Kidney capillary endothelial cell (primary cell): Measurements from ENCODE around the gene CNGB1.
"Not testable (repeated sequence)": the region's sequence is repeated elsewhere in the genome, so short reads cannot be mapped to it uniquely, and the experiment has no call there.

Experiments
- DNase-seq: peaks from one replicate; pipeline ENCODE4 v3.0.0-alpha.2; 2018; ENCODE audit warnings: low spot score

Gene CNGB1

GRCh38 chr16:57970970-57971369 lies at the start of gene CNGB1:
Gene CNGB1 (minus strand): TSS chr16:57971128. CDS start chr16:57967286, 3,842 bp downstream.
- DNase-seq: no peak

GRCh38 chr16:58019866-58020538 lies 49.1 kb upstream of the CNGB1 start:
- no peak for DNase-seq

- no peak for DNase-seq
Measured at GRCh38 chr16:58018803-58019202, 47.9 kb upstream of the CNGB1 start.

- DNase-seq: no peak
Measured at GRCh38 chr16:58016840-58017446, 46.0 kb upstream of the CNGB1 start.

GRCh38 chr16:58013201-58013956 lies 42.5 kb upstream of the CNGB1 start:
- no peak for DNase-seq

GRCh38 chr16:58012481-58012880 lies 41.6 kb upstream of the CNGB1 start:
- DNase-seq: peak; percentile 50

GRCh38 chr16:58011652-58012051 lies 40.7 kb upstream of the CNGB1 start:
- DNase-seq: no peak

- DNase-seq: no peak
Measured at GRCh38 chr16:58010886-58011285, 40.0 kb upstream of the CNGB1 start.

GRCh38 chr16:58009856-58010416 lies 39.0 kb upstream of the CNGB1 start:
- no peak for DNase-seq

GRCh38 chr16:58004736-58005135 lies 33.8 kb upstream of the CNGB1 start:
- DNase-seq: not testable (repeated sequence)

GRCh38 chr16:58002936-58003335 lies 32.0 kb upstream of the CNGB1 start:
- no peak for DNase-seq

- no peak for DNase-seq
Measured at GRCh38 chr16:58002416-58002800, 31.5 kb upstream of the CNGB1 start.

- DNase-seq: no peak
Measured at GRCh38 chr16:58001781-58002415, 31.0 kb upstream of the CNGB1 start.

- DNase-seq: peak; percentile 77
Measured at GRCh38 chr16:58000706-58001676, 30.1 kb upstream of the CNGB1 start, which contains the start of gene USB1. Gene USB1 (plus strand): TSS chr16:58001407. CDS start chr16:58001484, 77 bp downstream.

GRCh38 chr16:57999971-58000705 lies 29.2 kb upstream of the CNGB1 start, which contains the start of gene ZNF319:
Gene ZNF319 (minus strand): TSS chr16:58000672. CDS start chr16:57998265, 2,407 bp downstream.
- no peak for DNase-seq

- no peak for DNase-seq
Measured at GRCh38 chr16:57999366-57999970, 28.5 kb upstream of the CNGB1 start.

- DNase-seq: no peak
Measured at GRCh38 chr16:57998992-57999365, 28.1 kb upstream of the CNGB1 start.

- no peak for DNase-seq
Measured at GRCh38 chr16:57998486-57998885, 27.6 kb upstream of the CNGB1 start.

GRCh38 chr16:57997528-57998265 lies 26.8 kb upstream of the CNGB1 start:
- no peak for DNase-seq
